HepG2 (cell line): ENCODE measurements around the gene THADA. TPM values are rescaled to one million over a fixed set of nuclear protein-coding genes. Genes with fewer than 3 reads are reported as not detected.

ENCODE experiments used
- FOXA1 ChIP-seq, 2 experiments: fragments of 450-650 bp in 1 of 2; sonication (generic) in 1 of 2; formaldehyde crosslinking in 1 of 2; IDR thresholded peaks; 2 replicates each; pipeline versions ENCODE4 v1.4.0 to v1.6.1; 2016 to 2020; ENCODE audit warnings: missing genetic modification reagents in 1 of 2
- FOXJ3 ChIP-seq: sonication (generic); formaldehyde crosslinking; IDR thresholded peaks from 2 replicates; pipeline ENCODE4 v1.4.0; 2020; ENCODE audit warnings: missing genetic modification reagents, mild to moderate bottlenecking, borderline replicate concordance
- IRX3 ChIP-seq: sonication (generic); formaldehyde crosslinking; IDR thresholded peaks from 2 replicates; pipeline ENCODE4 v1.8.1; 2023; ENCODE audit warnings: mild to moderate bottlenecking, low read depth, missing genetic modification reagents, borderline replicate concordance
- SKI ChIP-seq: fragments of 450-650 bp; IDR thresholded peaks from one replicate; pipeline ENCODE4 v1.6.1; 2018; ENCODE audit warnings: mild to moderate bottlenecking; ENCODE audit not compliant: partially characterized antibody
- SRSF9 ChIP-seq: fragments of 200-400 bp; formaldehyde crosslinking; IDR thresholded peaks from 2 replicates; pipeline ENCODE4 v1.6.1; 2018; ENCODE audit warnings: borderline replicate concordance, mild to moderate bottlenecking, low read depth, low read length; ENCODE audit not compliant: insufficient read depth, poor library complexity, severe bottlenecking
- TGIF2 ChIP-seq: IDR thresholded peaks from 2 replicates; pipeline ENCODE4 v1.6.1; 2016; ENCODE audit warnings: control low read depth, missing compliant biosample characterization
- polyA plus RNA-seq, 8 experiments: library from polyadenylated mRNA; depleted of rRNA in 3 of 8; stranded (reverse) in 7 of 8; unstranded in 1 of 8; fragments of >200 nt; fragmentation: Illumina TruSeq in 4 of 8; extraction: Trizol in 4 of 8; gene quantifications; 2 replicates each; pipeline versions ENCODE4 v1.2.1 to v1.2.3, GENCODE V29; 2011 to 2016; ENCODE audit warnings: low read depth in 4 of 8, missing spikeins in 1 of 8, mixed read lengths in 1 of 8; ENCODE audit not compliant: insufficient read depth in 1 of 8
- total RNA-seq, 5 experiments: library from RNA; depleted of rRNA; stranded (reverse); fragments of >200 nt; fragmentation: Illumina TruSeq; extraction: Trizol; gene quantifications; 2 replicates each; pipeline ENCODE4 v1.2.3, GENCODE V29; 2016; ENCODE audit warnings: low read depth in 1 of 5
- TF ChIP-seq, protein P1 (sequence below), 2 experiments: sonication (generic) in 1 of 2; formaldehyde crosslinking in 1 of 2; IDR thresholded peaks; 2 replicates each; pipeline versions ENCODE4 v1.5.1 to v1.6.1; 2011 to 2020; ENCODE audit warnings: borderline replicate concordance in 1 of 2, low read depth in 1 of 2, low read length in 1 of 2, mild to moderate bottlenecking in 1 of 2, missing genetic modification reagents in 1 of 2, moderate library complexity in 1 of 2
- TF ChIP-seq, protein P2 (sequence below): sonication (generic); formaldehyde crosslinking; conservative IDR thresholded peaks from 2 replicates; pipeline ENCODE4 v1.4.0; 2020; ENCODE audit warnings: mild to moderate bottlenecking, missing genetic modification reagents, moderate library complexity

Gene THADA
- total and polyA plus RNA-seq, 2 of the 13 experiments (the other 11 are each of a cell fraction or from before 2014, with no cell fraction given), result 12.7 to 21.7 TPM

DNA sequence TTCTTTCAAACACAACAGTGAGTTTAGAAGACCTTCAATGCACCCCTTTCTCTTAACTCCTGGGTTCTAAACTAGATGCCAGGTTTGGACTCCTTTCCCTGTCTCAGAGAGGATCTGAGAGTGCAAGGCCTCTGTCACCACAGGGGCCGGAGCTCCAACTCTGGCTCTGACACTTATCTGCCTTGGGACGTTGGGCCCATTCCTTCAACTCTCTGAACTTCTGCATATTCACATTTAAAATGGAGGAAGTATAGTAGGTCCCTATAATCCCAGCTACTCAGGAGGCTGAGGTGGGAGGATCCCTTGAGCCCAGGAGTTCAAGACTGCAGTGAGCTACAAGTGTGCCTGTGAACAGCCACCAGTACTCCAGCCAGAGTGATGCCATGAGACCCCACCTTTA lies 325.4 kb downstream of the THADA start (continued):
- TF ChIP-seq, protein P1, sequence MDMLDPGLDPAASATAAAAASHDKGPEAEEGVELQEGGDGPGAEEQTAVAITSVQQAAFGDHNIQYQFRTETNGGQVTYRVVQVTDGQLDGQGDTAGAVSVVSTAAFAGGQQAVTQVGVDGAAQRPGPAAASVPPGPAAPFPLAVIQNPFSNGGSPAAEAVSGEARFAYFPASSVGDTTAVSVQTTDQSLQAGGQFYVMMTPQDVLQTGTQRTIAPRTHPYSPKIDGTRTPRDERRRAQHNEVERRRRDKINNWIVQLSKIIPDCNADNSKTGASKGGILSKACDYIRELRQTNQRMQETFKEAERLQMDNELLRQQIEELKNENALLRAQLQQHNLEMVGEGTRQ (IDR thresholded peaks at IDR 0.05; ENCODE audit: low read depth, low read length), result no peak
- TF ChIP-seq, protein P1 (CRISPR knock-in tag; IDR thresholded peaks at IDR 0.05; ENCODE audit: borderline replicate concordance), result no peak
- TF ChIP-seq FOXA1 (IDR thresholded peaks at IDR 0.05) (no peak), FOXA1 (CRISPR knock-in tag; IDR thresholded peaks at IDR 0.05) (no peak), IRX3 (CRISPR knock-in tag) (no peak), SKI (no peak), TGIF2 (CRISPR knock-in tag) (no peak), SRSF9 (no peak), FOXJ3 (no peak)
- TF ChIP-seq, protein P2, sequence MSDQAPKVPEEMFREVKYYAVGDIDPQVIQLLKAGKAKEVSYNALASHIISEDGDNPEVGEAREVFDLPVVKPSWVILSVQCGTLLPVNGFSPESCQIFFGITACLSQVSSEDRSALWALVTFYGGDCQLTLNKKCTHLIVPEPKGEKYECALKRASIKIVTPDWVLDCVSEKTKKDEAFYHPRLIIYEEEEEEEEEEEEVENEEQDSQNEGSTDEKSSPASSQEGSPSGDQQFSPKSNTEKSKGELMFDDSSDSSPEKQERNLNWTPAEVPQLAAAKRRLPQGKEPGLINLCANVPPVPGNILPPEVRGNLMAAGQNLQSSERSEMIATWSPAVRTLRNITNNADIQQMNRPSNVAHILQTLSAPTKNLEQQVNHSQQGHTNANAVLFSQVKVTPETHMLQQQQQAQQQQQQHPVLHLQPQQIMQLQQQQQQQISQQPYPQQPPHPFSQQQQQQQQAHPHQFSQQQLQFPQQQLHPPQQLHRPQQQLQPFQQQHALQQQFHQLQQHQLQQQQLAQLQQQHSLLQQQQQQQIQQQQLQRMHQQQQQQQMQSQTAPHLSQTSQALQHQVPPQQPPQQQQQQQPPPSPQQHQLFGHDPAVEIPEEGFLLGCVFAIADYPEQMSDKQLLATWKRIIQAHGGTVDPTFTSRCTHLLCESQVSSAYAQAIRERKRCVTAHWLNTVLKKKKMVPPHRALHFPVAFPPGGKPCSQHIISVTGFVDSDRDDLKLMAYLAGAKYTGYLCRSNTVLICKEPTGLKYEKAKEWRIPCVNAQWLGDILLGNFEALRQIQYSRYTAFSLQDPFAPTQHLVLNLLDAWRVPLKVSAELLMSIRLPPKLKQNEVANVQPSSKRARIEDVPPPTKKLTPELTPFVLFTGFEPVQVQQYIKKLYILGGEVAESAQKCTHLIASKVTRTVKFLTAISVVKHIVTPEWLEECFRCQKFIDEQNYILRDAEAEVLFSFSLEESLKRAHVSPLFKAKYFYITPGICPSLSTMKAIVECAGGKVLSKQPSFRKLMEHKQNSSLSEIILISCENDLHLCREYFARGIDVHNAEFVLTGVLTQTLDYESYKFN (CRISPR knock-in tag), result no peak
- TF ChIP-seq, all 625 proteins: peak for 0
